A673 (cell line): ENCODE measurements around the gene LARP4B. TPM values are rescaled to one million over a fixed set of nuclear protein-coding genes. Genes with fewer than 3 reads are reported as not detected.

Source experiments
- BruUV-seq: library from RNA; stranded (reverse); fragments of 400-500 nt; replicated peaks from 2 replicates; lab custom pipeline; 2021; lab: Mats Ljungman, UMichigan
- CTCF ChIA-PET: fragments of 300-600 bp; sonication (Branson Sonifier 250); formaldehyde crosslinking; loops from one replicate; lab custom pipeline; 2022; ENCODE audit warnings: antibody characterized with exemption; lab: Charles Lee
- POLR2A ChIA-PET: fragments of 300-600 bp; sonication (Branson Sonifier 250); formaldehyde crosslinking; loops from one replicate; lab custom pipeline; 2022; ENCODE audit warnings: antibody characterized with exemption; ENCODE audit not compliant: low non-redundant PET; lab: Charles Lee
- DNase-seq: peaks from one replicate; pipeline ENCODE4 v3.0.0-alpha.2; 2015; ENCODE audit warnings: low spot score
- H3K27ac ChIP-seq: fragments of 200-600 bp; sonication (generic); 2 replicates; pipeline ENCODE4 v1.5.1; 2016; ENCODE audit warnings: mixed run types, low read depth, mild to moderate bottlenecking, mixed read lengths, antibody characterized with exemption, low read length; ENCODE audit not compliant: poor library complexity, severe bottlenecking
- H3K27me3 ChIP-seq: fragments of 200-600 bp; sonication (generic); replicated peaks from 2 replicates; pipeline ENCODE4 v1.6.1; 2017; ENCODE audit warnings: mixed run types, low read depth, mild to moderate bottlenecking, mixed read lengths, antibody characterized with exemption, low read length; ENCODE audit not compliant: insufficient read depth, poor library complexity
- H3K36me3 ChIP-seq: fragments of 200-600 bp; sonication (generic); 2 replicates; pipeline ENCODE4 v1.6.1; 2016; ENCODE audit warnings: mixed run types, mild to moderate bottlenecking, mixed read lengths, antibody characterized with exemption, low read length; ENCODE audit not compliant: insufficient read depth, poor library complexity, severe bottlenecking
- H3K4me1 ChIP-seq: fragments of 200-600 bp; sonication (generic); 2 replicates; pipeline ENCODE4 v1.6.1; 2017; ENCODE audit warnings: mixed run types, mild to moderate bottlenecking, mixed read lengths, antibody characterized with exemption, low read length; ENCODE audit not compliant: insufficient read depth, poor library complexity, severe bottlenecking
- H3K4me3 ChIP-seq: fragments of 200-600 bp; sonication (generic); 2 replicates; pipeline ENCODE4 v1.5.1; 2016; ENCODE audit warnings: low read depth, mixed run types, mild to moderate bottlenecking, mixed read lengths, low read length; ENCODE audit not compliant: poor library complexity, severe bottlenecking
- H3K9me3 ChIP-seq: fragments of 200-600 bp; sonication (generic); 2 replicates; pipeline ENCODE4 v1.6.1; 2016; ENCODE audit warnings: mixed run types, low read depth, mild to moderate bottlenecking, mixed read lengths, antibody characterized with exemption, low read length; ENCODE audit not compliant: poor library complexity, severe bottlenecking
- EZH2 ChIP-seq: fragments of 200-600 bp; sonication (generic); IDR thresholded peaks from 2 replicates; pipeline ENCODE4 v1.6.1; 2017; ENCODE audit warnings: borderline replicate concordance, low read depth, mild to moderate bottlenecking, mixed read lengths, antibody characterized with exemption, low read length; ENCODE audit not compliant: poor library complexity, severe bottlenecking
- intact Hi-C: fragments of 100-400 bp; cut with micrococcal nuclease; formaldehyde crosslinking; loops from one replicate; pipeline ENCODE4 v1.10.0; 2022; ENCODE audit not compliant: unreplicated experiment
- total RNA-seq: library from RNA; stranded (reverse); gene quantifications from 2 replicates; pipeline ENCODE4 v1.2.3, GENCODE V29; 2021
- TF ChIP-seq, protein P1 (sequence below): fragments of 300-800, 200-600 bp; sonication (generic); conservative IDR thresholded peaks from 2 replicates; pipeline ENCODE4 v1.5.1; 2017; ENCODE audit warnings: low read depth, mild to moderate bottlenecking, antibody characterized with exemption, low read length, moderate library complexity, mixed read lengths

The LARP4B gene
- total RNA-seq, 1 experiment from 2014 or later: 101 TPM

DNA sequence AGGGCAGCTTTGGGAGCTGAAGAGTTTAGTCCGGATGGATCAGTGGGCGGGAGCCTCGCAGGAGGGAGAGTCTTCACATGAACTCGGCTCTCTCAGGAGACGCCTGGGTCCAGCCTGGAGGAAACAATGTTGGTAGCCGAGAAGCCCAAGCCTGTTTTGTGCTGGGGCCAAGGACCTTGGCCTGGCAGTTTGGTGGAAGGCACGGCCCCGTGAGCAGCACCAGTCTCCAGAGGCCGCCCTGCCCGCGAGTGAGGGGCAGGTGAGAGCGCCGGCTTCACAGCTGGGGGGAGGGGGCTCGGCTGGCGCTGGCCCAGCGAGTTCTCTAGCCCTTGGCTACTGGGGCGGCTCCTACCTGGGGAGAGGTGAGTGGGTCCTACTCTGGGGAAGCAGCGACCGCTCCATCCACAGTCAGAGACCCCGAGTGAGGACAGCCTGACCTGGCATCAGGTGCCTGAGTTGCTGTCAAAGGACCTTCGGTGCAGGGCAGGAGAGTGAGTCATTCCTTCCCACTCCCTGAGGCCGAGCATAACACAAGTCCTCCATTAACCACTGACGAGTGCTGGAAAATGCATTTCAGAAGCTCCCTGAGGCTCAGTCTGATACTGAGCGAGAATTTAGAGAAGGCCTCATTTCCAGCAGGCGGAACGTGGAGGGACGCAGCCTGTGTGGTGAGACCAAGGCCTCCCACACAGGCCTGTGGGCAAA is 152.7 kb downstream of the LARP4B start:
- peaks cover 6% of the 10 kb centered on the region for H3K4me1 ChIP-seq
- BruUV-seq: no TSS peak
- CTCF ChIA-PET: no interaction called here
- H3K4me3 ChIP-seq: no peak overlapping the region
- no peak for DNase-seq
- H3K9me3 ChIP-seq: no peaks in the 10 kb centered on the region
- H3K36me3 ChIP-seq: no peaks in the 10 kb centered on the region
- POLR2A ChIA-PET: no interaction called here
- intact Hi-C loops: no loop called here
- no peaks in the 10 kb centered on the region for H3K27me3 ChIP-seq
- no peak overlapping the region for H3K27ac ChIP-seq
- no peak for TF ChIP-seq EZH2
- TF ChIP-seq, protein P1, sequence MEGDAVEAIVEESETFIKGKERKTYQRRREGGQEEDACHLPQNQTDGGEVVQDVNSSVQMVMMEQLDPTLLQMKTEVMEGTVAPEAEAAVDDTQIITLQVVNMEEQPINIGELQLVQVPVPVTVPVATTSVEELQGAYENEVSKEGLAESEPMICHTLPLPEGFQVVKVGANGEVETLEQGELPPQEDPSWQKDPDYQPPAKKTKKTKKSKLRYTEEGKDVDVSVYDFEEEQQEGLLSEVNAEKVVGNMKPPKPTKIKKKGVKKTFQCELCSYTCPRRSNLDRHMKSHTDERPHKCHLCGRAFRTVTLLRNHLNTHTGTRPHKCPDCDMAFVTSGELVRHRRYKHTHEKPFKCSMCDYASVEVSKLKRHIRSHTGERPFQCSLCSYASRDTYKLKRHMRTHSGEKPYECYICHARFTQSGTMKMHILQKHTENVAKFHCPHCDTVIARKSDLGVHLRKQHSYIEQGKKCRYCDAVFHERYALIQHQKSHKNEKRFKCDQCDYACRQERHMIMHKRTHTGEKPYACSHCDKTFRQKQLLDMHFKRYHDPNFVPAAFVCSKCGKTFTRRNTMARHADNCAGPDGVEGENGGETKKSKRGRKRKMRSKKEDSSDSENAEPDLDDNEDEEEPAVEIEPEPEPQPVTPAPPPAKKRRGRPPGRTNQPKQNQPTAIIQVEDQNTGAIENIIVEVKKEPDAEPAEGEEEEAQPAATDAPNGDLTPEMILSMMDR: no peak

DNA sequence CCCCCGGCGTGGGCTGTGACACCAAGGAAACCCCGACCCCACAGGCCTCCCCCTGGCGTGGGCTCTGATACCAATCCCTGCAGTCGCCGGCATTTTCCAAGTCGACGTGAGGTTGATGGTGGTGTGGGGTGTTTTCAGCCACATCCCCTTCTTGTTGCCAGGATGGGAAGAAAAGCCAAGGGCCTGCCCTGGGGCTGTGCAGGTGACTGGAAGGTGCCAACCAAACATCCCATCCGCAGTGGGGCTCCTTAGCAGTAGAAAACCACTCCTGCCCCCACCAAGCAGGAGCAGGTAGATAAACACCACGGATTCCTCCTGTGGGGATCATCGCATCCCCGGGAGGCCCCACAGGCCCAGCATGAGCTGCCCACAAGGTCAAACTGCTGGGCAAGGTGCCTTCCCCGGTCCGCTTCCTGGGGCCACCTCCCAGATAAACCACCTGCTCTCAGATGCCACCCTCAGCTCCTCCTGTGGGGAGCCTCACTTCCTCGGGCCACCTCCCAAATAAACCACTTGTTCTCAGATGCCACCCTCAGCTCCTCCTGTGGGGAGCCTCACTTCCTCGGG is 153.5 kb downstream of the LARP4B start:
- H3K36me3 ChIP-seq: no peaks in the 10 kb centered on the region
- DNase-seq: no peak
- no peaks in the 10 kb centered on the region for H3K27me3 ChIP-seq
- peaks cover 6% of the 10 kb centered on the region for H3K4me1 ChIP-seq
- intact Hi-C loops: no loop called here
- H3K4me3 ChIP-seq: no peak overlapping the region
- H3K9me3 ChIP-seq: no peaks in the 10 kb centered on the region
- BruUV-seq: no TSS peak
- no peak overlapping the region for H3K27ac ChIP-seq
- no peak for TF ChIP-seq EZH2
- TF ChIP-seq, protein P1: no peak
- POLR2A ChIA-PET: no interaction called here
- CTCF ChIA-PET: no interaction called here

DNA sequence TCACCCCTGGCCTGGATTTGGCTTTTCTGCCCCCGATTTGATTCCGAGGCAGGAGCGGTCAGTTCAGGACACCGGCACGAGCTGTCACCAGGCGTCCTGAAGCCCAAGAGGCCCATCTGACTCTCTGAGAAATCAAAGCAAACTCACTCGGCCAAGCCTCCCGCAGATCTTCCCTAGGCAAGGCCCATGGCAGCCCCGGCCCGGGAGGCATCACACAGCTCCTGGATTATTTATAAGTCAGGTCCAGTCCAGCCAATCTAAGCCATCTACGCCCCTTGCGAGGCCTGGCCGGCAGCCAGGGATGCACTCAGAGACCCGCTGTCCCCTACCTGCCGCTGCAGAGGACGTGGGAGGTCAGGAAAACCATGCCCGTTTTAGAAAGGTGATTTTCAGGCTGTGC is 154.7 kb downstream of the LARP4B start:
- Histone ChIP-seq H3K27ac (no peak overlapping the region), H3K4me1 (peaks cover 6% of the 10 kb centered on the region), H3K9me3 (no peaks in the 10 kb centered on the region), H3K27me3 (no peaks in the 10 kb centered on the region), H3K4me3 (no peak overlapping the region), H3K36me3 (no peaks in the 10 kb centered on the region)
- POLR2A ChIA-PET: no interaction called here
- no TSS peak for BruUV-seq
- intact Hi-C loops: no loop called here
- TF ChIP-seq EZH2: no peak
- TF ChIP-seq, protein P1: no peak
- no peak for DNase-seq
- CTCF ChIA-PET: no interaction called here
